ENCODE data around the gene PDGFB. TPM values are rescaled to one million over a fixed set of nuclear protein-coding genes. Genes with fewer than 3 reads are reported as not detected.
A peak's percentile ranks its signal among the peaks of the same experiment; 100 is the strongest.

Gene PDGFB
- total RNA-seq, 1 donor from 2014 or later, result 2.3 TPM

GRCh38 chr22:39215070-39215396 is 29.7 kb downstream of the PDGFB start:
- DNase-seq, result no peak
- H3K4me1 Mint-ChIP-seq, result no peaks in the 10 kb centered on the region
- no peak overlapping the region for H3K4me3 Mint-ChIP-seq
- H3K9me3 Mint-ChIP-seq, result peaks cover 17% of the 10 kb centered on the region
- no peak overlapping the region for H3K27ac Mint-ChIP-seq
- intact Hi-C loops (cut with micrococcal nuclease), result no loop called here
- no peaks in the 10 kb centered on the region for H3K36me3 Mint-ChIP-seq (ENCODE audit: low read depth)
- peaks cover 37% of the 10 kb centered on the region for H3K27me3 Mint-ChIP-seq

GRCh38 chr22:39214383-39215069 is 30.3 kb downstream of the PDGFB start:
- H3K36me3 Mint-ChIP-seq (ENCODE audit: low read depth), result no peaks in the 10 kb centered on the region
- intact Hi-C loops (cut with micrococcal nuclease), result no loop called here
- peaks cover 12% of the 10 kb centered on the region for H3K9me3 Mint-ChIP-seq
- no peak overlapping the region for H3K4me3 Mint-ChIP-seq
- H3K27me3 Mint-ChIP-seq, result peaks cover 35% of the 10 kb centered on the region
- DNase-seq, result no peak
- no peak overlapping the region for H3K27ac Mint-ChIP-seq
- no peaks in the 10 kb centered on the region for H3K4me1 Mint-ChIP-seq

GRCh38 chr22:39214006-39214382 is 30.8 kb downstream of the PDGFB start:
- Mint-ChIP-seq H3K27me3 (peaks cover 35% of the 10 kb centered on the region), H3K27ac (no peak overlapping the region), H3K4me3 (no peak overlapping the region), H3K36me3 (ENCODE audit: low read depth) (no peaks in the 10 kb centered on the region), H3K4me1 (no peaks in the 10 kb centered on the region), H3K9me3 (peaks cover 11% of the 10 kb centered on the region)
- intact Hi-C loops (cut with micrococcal nuclease), result no loop called here
- no peak for DNase-seq

- H3K4me1 Mint-ChIP-seq, result no peaks in the 10 kb centered on the region
- no peak overlapping the region for H3K4me3 Mint-ChIP-seq
- H3K9me3 Mint-ChIP-seq, result peaks cover 7% of the 10 kb centered on the region
- H3K27ac Mint-ChIP-seq, result no peak overlapping the region
- intact Hi-C loops (cut with micrococcal nuclease), result no loop called here
- no peaks in the 10 kb centered on the region for H3K36me3 Mint-ChIP-seq (ENCODE audit: low read depth)
- no peak for DNase-seq
- H3K27me3 Mint-ChIP-seq, result peaks cover 33% of the 10 kb centered on the region
Measured at GRCh38 chr22:39212721-39213376, 31.9 kb downstream of the PDGFB start.

GRCh38 chr22:39209756-39210155 is 35.0 kb downstream of the PDGFB start:
- intact Hi-C loops (cut with micrococcal nuclease), result no loop called here
- no peaks in the 10 kb centered on the region for H3K36me3 Mint-ChIP-seq (ENCODE audit: low read depth)
- no peaks in the 10 kb centered on the region for H3K9me3 Mint-ChIP-seq
- H3K4me1 Mint-ChIP-seq, result peaks cover 8% of the 10 kb centered on the region
- H3K27ac Mint-ChIP-seq, result no peak overlapping the region
- DNase-seq, result no peak
- peaks cover 21% of the 10 kb centered on the region for H3K27me3 Mint-ChIP-seq
- H3K4me3 Mint-ChIP-seq, result no peak overlapping the region

GRCh38 chr22:39208013-39208680 is 36.6 kb downstream of the PDGFB start:
- DNase-seq, result no peak
- H3K36me3 Mint-ChIP-seq (ENCODE audit: low read depth), result no peaks in the 10 kb centered on the region
- peaks cover 22% of the 10 kb centered on the region for H3K27me3 Mint-ChIP-seq
- peaks cover 8% of the 10 kb centered on the region for H3K4me1 Mint-ChIP-seq
- intact Hi-C loops (cut with micrococcal nuclease), result no loop called here
- H3K27ac Mint-ChIP-seq, result no peak overlapping the region
- H3K9me3 Mint-ChIP-seq, result no peaks in the 10 kb centered on the region
- H3K4me3 Mint-ChIP-seq, result no peak overlapping the region

- Mint-ChIP-seq H3K27ac (no peak overlapping the region), H3K36me3 (ENCODE audit: low read depth) (no peaks in the 10 kb centered on the region), H3K4me1 (peaks cover 8% of the 10 kb centered on the region), H3K9me3 (no peaks in the 10 kb centered on the region), H3K4me3 (no peak overlapping the region), H3K27me3 (peaks cover 19% of the 10 kb centered on the region)
- DNase-seq, result no peak
- intact Hi-C loops (cut with micrococcal nuclease), result no loop called here
Measured at GRCh38 chr22:39207141-39208012, 37.4 kb downstream of the PDGFB start.

GRCh38 chr22:39206491-39206890 is 38.3 kb downstream of the PDGFB start:
- Mint-ChIP-seq H3K4me3 (no peak overlapping the region), H3K36me3 (ENCODE audit: low read depth) (no peaks in the 10 kb centered on the region), H3K4me1 (peaks cover 8% of the 10 kb centered on the region), H3K27ac (no peak overlapping the region), H3K9me3 (no peaks in the 10 kb centered on the region), H3K27me3 (peaks cover 19% of the 10 kb centered on the region)
- no peak for DNase-seq
- intact Hi-C loops (cut with micrococcal nuclease), result no loop called here

GRCh38 chr22:39205344-39206021 is 39.3 kb downstream of the PDGFB start:
- peak overlapping the region; percentile 63 for H3K27ac Mint-ChIP-seq
- intact Hi-C loops (cut with micrococcal nuclease), result no loop called here
- no peak overlapping the region for H3K4me3 Mint-ChIP-seq
- no peaks in the 10 kb centered on the region for H3K9me3 Mint-ChIP-seq
- peaks cover 8% of the 10 kb centered on the region for H3K4me1 Mint-ChIP-seq
- peaks cover 17% of the 10 kb centered on the region for H3K27me3 Mint-ChIP-seq
- no peaks in the 10 kb centered on the region for H3K36me3 Mint-ChIP-seq (ENCODE audit: low read depth)
- no peak for DNase-seq

GRCh38 chr22:39204216-39204615 is 40.6 kb downstream of the PDGFB start:
- intact Hi-C loops (cut with micrococcal nuclease), result no loop called here
- H3K27me3 Mint-ChIP-seq, result peaks cover 20% of the 10 kb centered on the region
- H3K4me1 Mint-ChIP-seq, result peaks cover 8% of the 10 kb centered on the region
- H3K4me3 Mint-ChIP-seq, result no peak overlapping the region
- H3K36me3 Mint-ChIP-seq (ENCODE audit: low read depth), result no peaks in the 10 kb centered on the region
- no peaks in the 10 kb centered on the region for H3K9me3 Mint-ChIP-seq
- DNase-seq, result no peak
- no peak overlapping the region for H3K27ac Mint-ChIP-seq

- peaks cover 32% of the 10 kb centered on the region for H3K27me3 Mint-ChIP-seq
- H3K4me3 Mint-ChIP-seq, result no peak overlapping the region
- H3K4me1 Mint-ChIP-seq, result peaks cover 2% of the 10 kb centered on the region
- H3K36me3 Mint-ChIP-seq (ENCODE audit: low read depth), result no peaks in the 10 kb centered on the region
- intact Hi-C loops (cut with micrococcal nuclease), result no loop called here
- no peaks in the 10 kb centered on the region for H3K9me3 Mint-ChIP-seq
- DNase-seq, result no peak
- no peak overlapping the region for H3K27ac Mint-ChIP-seq
Measured at GRCh38 chr22:39197578-39197977, 47.2 kb downstream of the PDGFB start.

GRCh38 chr22:39194098-39194497 is 50.7 kb downstream of the PDGFB start:
- Mint-ChIP-seq H3K4me3 (no peak overlapping the region), H3K27me3 (peaks cover 34% of the 10 kb centered on the region), H3K4me1 (peaks cover 2% of the 10 kb centered on the region), H3K9me3 (no peaks in the 10 kb centered on the region), H3K27ac (no peak overlapping the region), H3K36me3 (ENCODE audit: low read depth) (no peaks in the 10 kb centered on the region)
- intact Hi-C loops (cut with micrococcal nuclease), result no loop called here
- no peak for DNase-seq

GRCh38 chr22:39188809-39189208 is 56.0 kb downstream of the PDGFB start:
- Mint-ChIP-seq H3K36me3 (ENCODE audit: low read depth) (no peaks in the 10 kb centered on the region), H3K9me3 (no peaks in the 10 kb centered on the region), H3K27ac (no peak overlapping the region), H3K4me3 (no peak overlapping the region), H3K4me1 (no peaks in the 10 kb centered on the region), H3K27me3 (peaks cover 20% of the 10 kb centered on the region)
- intact Hi-C loops (cut with micrococcal nuclease), result no loop called here
- no peak for DNase-seq

Data from activated CD4-positive, alpha-beta T cell treated with anti-CD3 and anti-CD28 coated beads, Interleukin-2, amount 10 ng/mL, durations not matched to agents 24 days and 14 days (primary cell).